HCT116 (cell line): ENCODE results near the gene STPG3.

Experiments
- CTCF ChIP-seq, 3 experiments: fragments of 200-600 bp in 1 of 3; sonication (generic) in 1 of 3; IDR thresholded peaks in 2 of 3; conservative IDR thresholded peaks in 1 of 3; 2 replicates each; pipeline ENCODE4 v1.5.1; 2012 to 2017; ENCODE audit warnings: low read depth in 2 of 3, low read length in 2 of 3, antibody characterized with exemption in 1 of 3, borderline replicate concordance in 1 of 3, control low read depth in 1 of 3, mild to moderate bottlenecking in 1 of 3, mixed read lengths in 1 of 3, mixed run types in 1 of 3, moderate library complexity in 1 of 3; ENCODE audit not compliant: insufficient read depth in 1 of 3
- ZBTB33 ChIP-seq: IDR thresholded peaks from 2 replicates; pipeline ENCODE4 v1.6.1; 2011; ENCODE audit warnings: mild to moderate bottlenecking, low read length, moderate library complexity; ENCODE audit not compliant: insufficient replicate concordance; ENCODE audit errors: extremely low read depth

- no peak for TF ChIP-seq CTCF (IDR thresholded peaks at IDR 0.05 in 2 of 3, conservative IDR thresholded peaks at IDR 0.05 in 1 of 3; ENCODE audit: borderline replicate concordance in 1 of 3, insufficient read depth in 1 of 3, low read depth in 2 of 3, low read length in 2 of 3)
- TF ChIP-seq ZBTB33, result no peak
Measured at GRCh38 chr9:137266162-137266527, 15.1 kb downstream of the STPG3 start.
